ENCODE data around the gene SMIM7. TPM values are rescaled to one million over a fixed set of nuclear protein-coding genes. Genes with fewer than 3 reads are reported as not detected.

SMIM7 gene
- total RNA-seq, 1 experiment from 2014 or later = 66.4 TPM

- peaks cover 20% of the 10 kb centered on the region; the same call in 1 of the 2 replicates for H4K20me1 ChIP-seq (ENCODE audit: insufficient read depth)
- H3K36me3 ChIP-seq (ENCODE audit: control insufficient read depth in 1 of 2, insufficient read depth in 2 of 2, low read length in 2 of 2) = no peaks in the 10 kb centered on the region
- no peak overlapping the region for H3K4me3 ChIP-seq (replicated peaks in 1 of 2; ENCODE audit: low read depth in 1 of 2, low read length in 2 of 2)
- no peak for TF ChIP-seq ELF1 (IDR thresholded peaks at IDR 0.05; ENCODE audit: borderline replicate concordance, low read depth)
- TF ChIP-seq ZFX (IDR thresholded peaks at IDR 0.05) = no peak
- TF ChIP-seq CTCF (IDR thresholded peaks at IDR 0.05 in 2 of 3, conservative IDR thresholded peaks at IDR 0.05 in 1 of 3; ENCODE audit: borderline replicate concordance in 1 of 3, insufficient read depth in 1 of 3, low read depth in 2 of 3, low read length in 2 of 3) = no peak
- TF ChIP-seq ZBTB33 (IDR thresholded peaks at IDR 0.05; ENCODE audit: extremely low read depth, insufficient replicate concordance, low read length) = no peak
- TF ChIP-seq POLR2A (IDR thresholded peaks at IDR 0.05; ENCODE audit: borderline replicate concordance, extremely low read depth, insufficient read depth, insufficient read length) = no peak
- TF ChIP-seq REST (IDR thresholded peaks at IDR 0.05; ENCODE audit: low read depth) = no peak
- TF ChIP-seq ATF3 (IDR thresholded peaks at IDR 0.05) = no peak
- peaks cover 100% of the 10 kb centered on the region for H3K79me2 ChIP-seq (ENCODE audit: insufficient read depth, low read length)
- ChIA-PET RAD21 (ENCODE audit: low non-redundant PET in 1 of 2, low total read pairs in 2 of 2, uncharacterized antibody in 2 of 2, unreplicated experiment in 2 of 2) (no interaction called here), POLR2A (no interaction called here), CTCF (no interaction called here)
- ATAC-seq (no peak), DNase-seq (ENCODE audit: low read depth, low spot score) (no peak)
- intact Hi-C loops (cut with micrococcal nuclease) = no loop called here
- H3K4me1 ChIP-seq (ENCODE audit: control insufficient read depth in 1 of 2, insufficient read depth in 2 of 2, low read length in 2 of 2) = peaks cover 3 to 20% of the 10 kb centered on the region in 2 experiments; a peak in 3 of 4 replicates
- H3K27ac ChIP-seq (ENCODE audit: low read depth, low read length) = no peak overlapping the region
- no peaks in the 10 kb centered on the region for H3K27me3 ChIP-seq (ENCODE audit: insufficient read depth, low read length)
- no TSS peak for BruUV-seq (replicated peaks)
- H3K9me3 ChIP-seq (ENCODE audit: control insufficient read depth in 1 of 2, insufficient read depth in 1 of 2, low read depth in 1 of 2, low read length in 2 of 2) = no peaks in the 10 kb centered on the region
- no peak overlapping the region for H2AFZ ChIP-seq (ENCODE audit: low read depth, low read length, poor library complexity, severe bottlenecking)
- no peaks in the 10 kb centered on the region for H3K9me2 ChIP-seq (ENCODE audit: insufficient read depth)
- H3K9ac ChIP-seq (ENCODE audit: low read length) = no peak overlapping the region
- no peak overlapping the region for H3K4me2 ChIP-seq (ENCODE audit: low read length)
Observed at GRCh38 chr19:16608290-16608739, 51.6 kb downstream of the SMIM7 start.
